Mammary epithelial cell (primary cell): ENCODE results near the gene SLC38A2.

Experiments used
- EZH2 ChIP-seq: IDR thresholded peaks from 2 replicates; pipeline ENCODE4 v1.6.1; 2012; ENCODE audit warnings: low read length, inconsistent platforms, borderline replicate concordance
- TF ChIP-seq, protein P1 (sequence below), 2 donors: IDR thresholded peaks in 1 of 2; conservative IDR thresholded peaks in 1 of 2; 2 replicates each; pipeline ENCODE4 v1.5.1; 2011 to 2012; ENCODE audit warnings: inconsistent platforms in 2 of 2, low read length in 2 of 2, mild to moderate bottlenecking in 2 of 2, control low read depth in 1 of 2, low read depth in 1 of 2; ENCODE audit not compliant: insufficient read depth in 1 of 2; ENCODE audit errors: extremely low read depth in 1 of 2

DNA sequence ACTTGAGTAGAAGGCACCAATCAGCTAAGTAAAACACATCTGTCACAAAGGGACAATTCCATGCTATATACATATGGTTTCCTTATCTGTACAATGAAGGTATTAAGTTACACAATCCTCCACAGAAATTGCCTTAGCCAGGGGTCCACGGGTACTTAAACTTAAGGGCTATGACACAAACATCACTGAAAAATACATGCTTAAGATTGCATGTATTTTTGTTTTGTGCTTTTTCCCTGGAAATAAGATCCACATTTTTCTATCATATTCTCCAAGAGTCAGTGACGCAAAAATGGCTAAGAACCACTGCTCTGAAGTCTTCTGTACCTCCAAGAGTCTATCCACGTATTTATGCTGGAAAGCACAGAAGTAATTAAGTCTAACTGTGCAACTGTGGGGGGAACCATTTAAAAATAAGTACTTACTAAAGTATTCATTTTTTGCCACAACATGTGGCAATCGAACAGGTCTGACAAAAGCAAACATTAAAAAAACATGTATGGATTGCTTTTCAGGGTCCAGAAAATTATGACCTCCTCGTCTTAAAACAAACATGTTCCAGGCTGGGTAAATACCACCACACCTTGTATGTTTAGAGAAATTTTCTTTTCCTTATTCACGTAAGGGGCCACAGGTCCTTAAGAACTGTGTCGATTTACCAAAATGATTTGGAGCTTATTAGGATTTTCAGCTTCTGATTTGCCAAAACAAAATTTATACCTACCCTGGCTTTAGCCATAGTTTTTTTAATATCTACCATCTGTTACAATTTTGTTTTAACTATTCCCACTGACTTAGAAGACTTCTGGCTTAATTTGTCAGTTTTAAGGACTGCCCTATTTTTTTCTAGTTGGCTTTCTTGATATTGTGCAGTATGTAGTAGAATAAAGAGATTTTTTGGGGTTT lies 2.8 kb downstream of the SLC38A2 start:
- TF ChIP-seq, protein P1, sequence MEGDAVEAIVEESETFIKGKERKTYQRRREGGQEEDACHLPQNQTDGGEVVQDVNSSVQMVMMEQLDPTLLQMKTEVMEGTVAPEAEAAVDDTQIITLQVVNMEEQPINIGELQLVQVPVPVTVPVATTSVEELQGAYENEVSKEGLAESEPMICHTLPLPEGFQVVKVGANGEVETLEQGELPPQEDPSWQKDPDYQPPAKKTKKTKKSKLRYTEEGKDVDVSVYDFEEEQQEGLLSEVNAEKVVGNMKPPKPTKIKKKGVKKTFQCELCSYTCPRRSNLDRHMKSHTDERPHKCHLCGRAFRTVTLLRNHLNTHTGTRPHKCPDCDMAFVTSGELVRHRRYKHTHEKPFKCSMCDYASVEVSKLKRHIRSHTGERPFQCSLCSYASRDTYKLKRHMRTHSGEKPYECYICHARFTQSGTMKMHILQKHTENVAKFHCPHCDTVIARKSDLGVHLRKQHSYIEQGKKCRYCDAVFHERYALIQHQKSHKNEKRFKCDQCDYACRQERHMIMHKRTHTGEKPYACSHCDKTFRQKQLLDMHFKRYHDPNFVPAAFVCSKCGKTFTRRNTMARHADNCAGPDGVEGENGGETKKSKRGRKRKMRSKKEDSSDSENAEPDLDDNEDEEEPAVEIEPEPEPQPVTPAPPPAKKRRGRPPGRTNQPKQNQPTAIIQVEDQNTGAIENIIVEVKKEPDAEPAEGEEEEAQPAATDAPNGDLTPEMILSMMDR (conservative IDR thresholded peaks at IDR 0.05 in 1 of 2, IDR thresholded peaks at IDR 0.05 in 1 of 2; ENCODE audit: extremely low read depth in 1 of 2, insufficient read depth in 1 of 2, low read depth in 1 of 2, low read length in 2 of 2): no peak
- TF ChIP-seq EZH2: no peak
